KMS-11 (cell line): ENCODE results near the gene ZNF500.

Source experiments
- H2AFZ ChIP-seq: fragments of 200-600 bp; sonication (generic); 2 replicates; pipeline ENCODE4 v1.6.1; 2016; ENCODE audit warnings: antibody characterized with exemption, mixed run types, low read depth
- H3K27ac ChIP-seq: fragments of 200-600 bp; sonication (generic); 2 replicates; pipeline ENCODE4 v1.6.1; 2016; ENCODE audit warnings: mild to moderate bottlenecking, mixed run types
- H3K27me3 ChIP-seq: fragments of 200-600 bp; sonication (generic); 2 replicates; pipeline ENCODE4 v1.6.1; 2017; ENCODE audit warnings: mild to moderate bottlenecking, low read depth, mixed run types, moderate library complexity; ENCODE audit not compliant: insufficient read depth
- H3K36me3 ChIP-seq: fragments of 200-600 bp; sonication (generic); 2 replicates; pipeline ENCODE4 v1.6.1; 2017; ENCODE audit warnings: mild to moderate bottlenecking, mixed run types; ENCODE audit not compliant: insufficient read depth
- H3K4me1 ChIP-seq: fragments of 200-600 bp; sonication (generic); 2 replicates; pipeline ENCODE4 v1.6.1; 2016; ENCODE audit warnings: mild to moderate bottlenecking, low read depth, mixed run types; ENCODE audit not compliant: poor library complexity, severe bottlenecking
- H3K4me2 ChIP-seq: fragments of 200-600 bp; sonication (generic); 2 replicates; pipeline ENCODE4 v1.7.0; 2016; ENCODE audit warnings: mild to moderate bottlenecking, mixed run types
- H3K4me3 ChIP-seq: fragments of 200-600 bp; sonication (generic); IDR thresholded peaks from 2 replicates; pipeline ENCODE4 v1.6.1; 2017; ENCODE audit warnings: low read depth, low read length, mixed read lengths; ENCODE audit not compliant: insufficient read depth
- H3K79me2 ChIP-seq: fragments of 200-600 bp; sonication (generic); 2 replicates; pipeline ENCODE4 v1.6.1; 2016; ENCODE audit warnings: low read depth, mixed run types; ENCODE audit not compliant: insufficient read depth
- H3K9ac ChIP-seq: fragments of 200-600 bp; sonication (generic); 2 replicates; pipeline ENCODE4 v1.6.1; 2016; ENCODE audit warnings: mild to moderate bottlenecking, mixed run types
- H4K20me1 ChIP-seq: fragments of 200-600 bp; sonication (generic); 2 replicates; pipeline ENCODE4 v1.6.1; 2016; ENCODE audit warnings: mild to moderate bottlenecking, mixed run types; ENCODE audit not compliant: insufficient read depth
- TF ChIP-seq, protein P1 (sequence below): fragments of 200-600 bp; sonication (generic); conservative IDR thresholded peaks from 2 replicates; pipeline ENCODE4 v1.6.1; 2017; ENCODE audit warnings: low read depth, mild to moderate bottlenecking, antibody characterized with exemption, low read length, moderate library complexity, mixed read lengths

Gene ZNF500

DNA sequence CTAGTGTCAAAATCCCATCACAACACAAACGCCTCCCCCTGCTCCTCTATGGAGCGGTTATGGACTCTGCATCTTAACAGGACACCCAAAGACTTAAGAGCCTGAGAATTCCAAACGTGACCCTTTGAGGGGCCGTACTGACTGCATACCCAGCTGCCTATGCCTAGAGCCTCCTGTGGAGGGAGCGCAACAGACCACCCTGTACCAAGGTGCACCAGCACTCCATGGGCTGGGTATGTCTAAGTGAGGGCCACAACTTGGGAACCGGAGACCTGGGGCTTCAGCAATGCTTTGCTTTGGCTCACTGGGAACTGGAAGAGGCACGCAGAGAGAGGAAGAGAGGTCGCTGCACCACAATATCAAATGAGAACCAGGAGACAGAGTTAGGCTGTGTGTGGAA is 38.3 kb downstream of the ZNF500 start:
- Histone ChIP-seq H3K79me2 (no peaks in the 10 kb centered on the region; the same call in 1 of the 2 replicates), H3K9ac (no peak overlapping the region)

DNA sequence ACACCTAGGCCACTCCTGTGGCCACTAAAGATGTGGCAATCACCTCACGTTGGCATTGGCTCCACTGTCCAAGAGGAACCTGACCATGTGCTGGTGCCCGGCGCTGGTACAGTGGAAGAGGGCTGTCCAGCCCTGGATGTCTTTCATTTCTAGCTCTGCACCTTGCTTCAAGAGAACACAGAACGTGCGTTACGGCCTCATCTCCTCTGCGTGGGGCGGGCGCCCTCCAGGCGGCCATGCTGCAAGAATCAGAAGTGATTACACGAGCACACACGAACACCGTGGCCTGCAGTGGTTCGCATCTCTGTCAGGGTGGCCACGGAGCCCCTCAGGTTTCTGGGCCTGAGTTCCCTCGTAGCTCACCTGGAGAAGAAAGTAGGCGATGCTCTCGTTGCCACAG is 40.3 kb downstream of the ZNF500 start:
- Histone ChIP-seq H4K20me1 (no peaks in the 10 kb centered on the region), H3K27me3 (no peaks in the 10 kb centered on the region), H3K4me3 (no peak overlapping the region), H3K36me3 (no peaks in the 10 kb centered on the region), H3K9ac (no peak overlapping the region), H2AFZ (no peak overlapping the region), H3K27ac (no peak overlapping the region), H3K4me2 (no peak overlapping the region), H3K4me1 (no peaks in the 10 kb centered on the region), H3K79me2 (no peaks in the 10 kb centered on the region)
- TF ChIP-seq, protein P1, sequence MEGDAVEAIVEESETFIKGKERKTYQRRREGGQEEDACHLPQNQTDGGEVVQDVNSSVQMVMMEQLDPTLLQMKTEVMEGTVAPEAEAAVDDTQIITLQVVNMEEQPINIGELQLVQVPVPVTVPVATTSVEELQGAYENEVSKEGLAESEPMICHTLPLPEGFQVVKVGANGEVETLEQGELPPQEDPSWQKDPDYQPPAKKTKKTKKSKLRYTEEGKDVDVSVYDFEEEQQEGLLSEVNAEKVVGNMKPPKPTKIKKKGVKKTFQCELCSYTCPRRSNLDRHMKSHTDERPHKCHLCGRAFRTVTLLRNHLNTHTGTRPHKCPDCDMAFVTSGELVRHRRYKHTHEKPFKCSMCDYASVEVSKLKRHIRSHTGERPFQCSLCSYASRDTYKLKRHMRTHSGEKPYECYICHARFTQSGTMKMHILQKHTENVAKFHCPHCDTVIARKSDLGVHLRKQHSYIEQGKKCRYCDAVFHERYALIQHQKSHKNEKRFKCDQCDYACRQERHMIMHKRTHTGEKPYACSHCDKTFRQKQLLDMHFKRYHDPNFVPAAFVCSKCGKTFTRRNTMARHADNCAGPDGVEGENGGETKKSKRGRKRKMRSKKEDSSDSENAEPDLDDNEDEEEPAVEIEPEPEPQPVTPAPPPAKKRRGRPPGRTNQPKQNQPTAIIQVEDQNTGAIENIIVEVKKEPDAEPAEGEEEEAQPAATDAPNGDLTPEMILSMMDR = no peak

More for the DNA sequence above, 38.3 kb downstream of the ZNF500 start:
- Histone ChIP-seq H4K20me1 (no peaks in the 10 kb centered on the region), H3K27ac (no peak overlapping the region), H2AFZ (no peak overlapping the region), H3K4me1 (peaks cover 6% of the 10 kb centered on the region), H3K4me3 (no peak overlapping the region), H3K36me3 (no peaks in the 10 kb centered on the region), H3K4me2 (no peak overlapping the region), H3K27me3 (no peaks in the 10 kb centered on the region)
- TF ChIP-seq, protein P1 = no peak

DNA sequence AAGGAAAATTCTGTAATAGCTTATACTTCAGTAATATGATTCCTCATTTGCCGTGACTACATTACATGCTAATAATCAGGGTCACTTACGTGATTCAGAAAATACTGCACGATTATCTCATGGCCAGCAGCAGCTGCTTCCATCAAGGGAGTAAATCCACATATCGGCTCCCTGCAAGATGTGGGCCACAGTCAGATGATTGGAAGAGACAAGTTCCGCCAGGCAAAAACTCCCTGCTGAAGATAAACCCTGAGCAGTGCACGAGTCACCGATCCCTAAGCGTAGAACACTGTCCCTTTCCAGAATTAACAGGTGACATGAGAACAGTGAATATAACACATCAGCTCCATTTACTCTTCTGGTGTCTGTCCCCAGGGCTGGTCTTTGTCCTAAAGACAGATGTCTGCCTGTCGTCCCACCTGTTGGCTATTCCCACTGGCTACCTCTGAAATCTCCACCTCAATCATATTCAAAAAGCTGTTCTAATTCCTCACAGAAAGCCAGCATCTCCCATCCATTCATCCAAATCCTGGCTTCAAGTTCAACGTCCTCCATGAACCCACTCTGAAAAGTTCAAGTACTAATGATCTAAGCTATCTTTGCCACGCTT is 42.2 kb downstream of the ZNF500 start:
- Histone ChIP-seq H2AFZ (no peak overlapping the region), H3K27ac (no peak overlapping the region), H3K36me3 (no peaks in the 10 kb centered on the region), H3K27me3 (no peaks in the 10 kb centered on the region), H3K4me3 (no peak overlapping the region), H4K20me1 (no peaks in the 10 kb centered on the region), H3K4me1 (no peaks in the 10 kb centered on the region), H3K79me2 (no peaks in the 10 kb centered on the region), H3K4me2 (no peak overlapping the region), H3K9ac (no peak overlapping the region)
- TF ChIP-seq, protein P1 = no peak

DNA sequence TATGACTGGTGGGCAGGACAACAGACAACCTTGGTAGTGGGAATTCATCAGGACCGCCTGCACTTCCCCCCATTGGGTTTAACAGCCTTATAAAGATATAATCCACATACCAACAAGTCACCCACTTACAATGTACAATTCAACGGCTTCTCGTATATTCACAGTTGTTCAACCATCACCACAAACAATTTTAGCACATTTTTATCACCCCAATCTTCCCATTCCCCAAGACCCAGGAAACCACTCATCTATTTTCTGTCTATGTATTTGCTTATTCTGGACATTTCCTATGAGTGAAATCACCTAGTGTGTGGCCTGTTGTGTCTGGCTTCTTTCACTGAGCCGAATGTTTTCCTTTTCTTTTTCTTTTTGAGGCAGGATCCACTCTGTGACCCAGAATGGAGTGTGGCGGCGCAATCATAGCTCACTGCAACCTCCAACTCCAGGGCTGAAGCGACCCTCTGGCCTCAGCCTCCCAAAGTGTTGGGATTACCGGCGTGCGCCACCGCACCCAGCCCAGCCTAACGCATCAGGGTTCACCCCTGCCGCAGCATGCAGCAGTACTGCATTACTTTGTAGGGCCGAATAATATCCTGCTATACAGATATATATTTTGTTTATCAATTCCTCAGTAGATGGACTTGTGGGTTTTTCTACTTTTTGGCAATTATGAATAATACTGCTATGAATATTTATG is 43.7 kb downstream of the ZNF500 start:
- no peaks in the 10 kb centered on the region for H3K27me3 ChIP-seq
- no peaks in the 10 kb centered on the region for H4K20me1 ChIP-seq
- no peak overlapping the region for H3K27ac ChIP-seq
- TF ChIP-seq, protein P1 = no peak
- no peak overlapping the region; the same call in 1 of the 2 replicates for H3K9ac ChIP-seq
- H3K4me1 ChIP-seq = no peaks in the 10 kb centered on the region
- no peaks in the 10 kb centered on the region for H3K79me2 ChIP-seq
- no peak overlapping the region for H3K4me2 ChIP-seq
- H2AFZ ChIP-seq = no peak overlapping the region
- no peaks in the 10 kb centered on the region for H3K36me3 ChIP-seq
- no peak overlapping the region for H3K4me3 ChIP-seq
